MCF 10A (cell line): ENCODE data around the gene SIRT4. TPM values are rescaled to one million over a fixed set of nuclear protein-coding genes. Genes with fewer than 3 reads are reported as not detected.
"Not testable (repeated sequence)": the region's sequence is repeated elsewhere in the genome, so short reads cannot be mapped to it uniquely, and the experiment has no call there.

ENCODE experiments used
- Bru-seq: library from RNA; stranded (reverse); fragments of 400-500 nt; gene quantifications from one replicate; lab custom pipeline; 2021; lab: Mats Ljungman, UMichigan
- BruChase-seq, 2 experiments: library from RNA; stranded (reverse); fragments of 400-500 nt; gene quantifications; one replicate each; lab custom pipeline; 2021; lab: Mats Ljungman, UMichigan
- BruUV-seq: library from RNA; stranded (reverse); fragments of 400-500 nt; replicated peaks from 2 replicates; lab custom pipeline; 2021; lab: Mats Ljungman, UMichigan
- CTCF ChIA-PET: fragments of 300-600 bp; sonication (Branson Sonifier 250); formaldehyde crosslinking; extraction: SDS; loops from one replicate; lab custom pipeline; 2021; ENCODE audit warnings: antibody characterized with exemption, inconsistent platforms; lab: Yijun Ruan, JAX
- POLR2A ChIA-PET: fragments of 300-600, 350-650 bp; sonication (Branson Sonifier 250); formaldehyde crosslinking; extraction: SDS; loops from one replicate; lab custom pipeline; 2020; ENCODE audit warnings: antibody characterized with exemption, inconsistent platforms; lab: Yijun Ruan, JAX
- DNase-seq: peaks from one replicate; pipeline ENCODE4 v3.0.0-alpha.2; 2018; ENCODE audit not compliant: unreplicated experiment
- H3K27ac Mint-ChIP-seq: one replicate; pipeline ENCODE4 v1.8.0; 2022; ENCODE audit warnings: mild to moderate bottlenecking, low read depth, mixed read lengths; ENCODE audit not compliant: unreplicated experiment
- H3K27me3 Mint-ChIP-seq: one replicate; pipeline ENCODE4 v1.8.0; 2022; ENCODE audit warnings: mixed read lengths; ENCODE audit not compliant: insufficient read depth, unreplicated experiment
- H3K36me3 Mint-ChIP-seq: one replicate; pipeline ENCODE4 v1.8.0; 2022; ENCODE audit warnings: mild to moderate bottlenecking, moderate library complexity, mixed read lengths; ENCODE audit not compliant: insufficient read depth, unreplicated experiment
- H3K4me1 Mint-ChIP-seq: one replicate; pipeline ENCODE4 v1.8.0; 2022; ENCODE audit warnings: mixed read lengths; ENCODE audit not compliant: insufficient read depth, unreplicated experiment
- H3K4me3 Mint-ChIP-seq: one replicate; pipeline ENCODE4 v1.8.0; 2022; ENCODE audit warnings: mild to moderate bottlenecking, moderate library complexity, mixed read lengths; ENCODE audit not compliant: unreplicated experiment
- H3K9me3 Mint-ChIP-seq: one replicate; pipeline ENCODE4 v1.8.0; 2022; ENCODE audit warnings: mixed read lengths; ENCODE audit not compliant: unreplicated experiment
- intact Hi-C: fragments of 100-400 bp; cut with micrococcal nuclease; formaldehyde crosslinking; loops from 2 replicates; pipeline ENCODE4 v1.14.1; 2022
- long read RNA-seq: library from polyadenylated mRNA; stranded (forward); transcript quantifications from one replicate; pipeline ENCODE4 v2.0.0, GENCODE V29; 2022
- total RNA-seq: library from RNA; stranded (reverse); gene quantifications from 2 replicates; pipeline ENCODE4 v1.2.3, GENCODE V29; 2022
- TF ChIP-seq, protein P1 (sequence below): fragments of 200-600 bp; IDR thresholded peaks from one replicate; pipeline ENCODE4 v1.8.0; 2022; ENCODE audit warnings: antibody characterized with exemption, mild to moderate bottlenecking; ENCODE audit not compliant: unreplicated experiment

SIRT4 gene, protein sequence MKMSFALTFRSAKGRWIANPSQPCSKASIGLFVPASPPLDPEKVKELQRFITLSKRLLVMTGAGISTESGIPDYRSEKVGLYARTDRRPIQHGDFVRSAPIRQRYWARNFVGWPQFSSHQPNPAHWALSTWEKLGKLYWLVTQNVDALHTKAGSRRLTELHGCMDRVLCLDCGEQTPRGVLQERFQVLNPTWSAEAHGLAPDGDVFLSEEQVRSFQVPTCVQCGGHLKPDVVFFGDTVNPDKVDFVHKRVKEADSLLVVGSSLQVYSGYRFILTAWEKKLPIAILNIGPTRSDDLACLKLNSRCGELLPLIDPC
- 0.61 TPM in 1 of 2 replicates, not detected in the other for total RNA-seq
- Bru-seq, nascent RNA = percentile 23 among the genes with signal in this experiment
- BruChase-seq, experiment 1, labeled RNA remaining after a 6-hour chase = percentile 11 among the genes with signal in this experiment
- percentile 21 among the genes with signal in this experiment for BruChase-seq, experiment 2, labeled RNA remaining after a 2-hour chase
- long read RNA-seq = 0 reads

DNA sequence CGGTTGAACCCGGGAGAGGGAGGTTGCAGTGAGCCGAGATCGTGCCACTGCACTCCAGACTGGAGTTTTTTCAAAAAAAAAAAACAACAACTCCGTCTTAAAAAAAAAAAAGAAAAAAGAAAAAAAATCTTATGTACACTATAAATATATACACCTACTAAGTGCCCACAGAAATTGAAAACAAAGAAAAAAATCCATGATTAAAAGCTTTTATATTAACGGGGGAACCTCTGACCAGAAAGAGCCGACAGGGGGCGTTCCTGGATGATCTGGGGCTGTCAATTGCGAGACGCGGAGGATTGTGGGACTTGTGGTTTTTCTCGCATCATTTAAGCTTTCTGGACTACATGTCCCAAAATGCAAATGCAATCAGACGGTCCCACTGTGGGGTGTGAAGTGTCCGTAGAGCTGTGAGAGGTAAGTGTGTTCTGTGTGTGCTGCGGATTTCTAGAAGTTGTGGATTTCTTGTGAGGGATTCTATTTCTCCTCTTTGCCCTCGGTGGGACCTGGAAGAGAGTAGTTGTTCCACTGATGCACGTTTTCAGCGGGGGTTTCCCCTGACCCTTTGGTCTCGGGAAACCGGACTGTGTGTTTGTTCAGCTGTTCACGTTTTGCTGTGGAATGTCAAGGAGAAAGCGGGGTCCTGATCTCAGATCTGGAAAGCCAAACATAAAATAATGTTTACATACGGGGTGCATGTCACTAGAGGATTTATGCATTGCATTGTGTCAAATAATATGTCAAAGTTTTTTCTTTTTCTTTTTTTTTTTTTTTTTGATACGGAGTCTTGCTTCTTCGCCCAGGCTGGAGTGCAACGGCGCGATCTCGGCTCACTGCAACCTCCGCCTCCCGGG lies at the start of gene SIRT4:
Gene SIRT4 (plus strand): TSS at position 360 of the 854 bp plus-strand sequence. CDS start 1,241 bp downstream, outside the sequence.
- H3K9me3 Mint-ChIP-seq = no peaks in the 10 kb centered on the region
- no peaks in the 10 kb centered on the region for H3K27me3 Mint-ChIP-seq
- H3K36me3 Mint-ChIP-seq = peaks cover 5% of the 10 kb centered on the region
- BruUV-seq = no TSS peak
- ChIA-PET CTCF (interaction anchor here (0.6 to 3.8 kb wide), 17 partner anchors 9 to 203 kb away, joined by 3 to 64 read pairs (median 3); partner anchors contain the start of gene RNU4-1), POLR2A (interaction anchor here (1.0 to 3.3 kb wide), 11 partner anchors 10 to 227 kb away, joined by 3 to 78 read pairs (median 4); partner anchors contain the start of genes COQ5, DYNLL1, RNU4-1 and RNU4-2)
- intact Hi-C loops = loop anchor here (1.0 kb wide), 1 partner anchor 9 kb away; the partner anchor contains the start of gene RNU4-1
- DNase-seq = peak; percentile 96
- TF ChIP-seq, protein P1, sequence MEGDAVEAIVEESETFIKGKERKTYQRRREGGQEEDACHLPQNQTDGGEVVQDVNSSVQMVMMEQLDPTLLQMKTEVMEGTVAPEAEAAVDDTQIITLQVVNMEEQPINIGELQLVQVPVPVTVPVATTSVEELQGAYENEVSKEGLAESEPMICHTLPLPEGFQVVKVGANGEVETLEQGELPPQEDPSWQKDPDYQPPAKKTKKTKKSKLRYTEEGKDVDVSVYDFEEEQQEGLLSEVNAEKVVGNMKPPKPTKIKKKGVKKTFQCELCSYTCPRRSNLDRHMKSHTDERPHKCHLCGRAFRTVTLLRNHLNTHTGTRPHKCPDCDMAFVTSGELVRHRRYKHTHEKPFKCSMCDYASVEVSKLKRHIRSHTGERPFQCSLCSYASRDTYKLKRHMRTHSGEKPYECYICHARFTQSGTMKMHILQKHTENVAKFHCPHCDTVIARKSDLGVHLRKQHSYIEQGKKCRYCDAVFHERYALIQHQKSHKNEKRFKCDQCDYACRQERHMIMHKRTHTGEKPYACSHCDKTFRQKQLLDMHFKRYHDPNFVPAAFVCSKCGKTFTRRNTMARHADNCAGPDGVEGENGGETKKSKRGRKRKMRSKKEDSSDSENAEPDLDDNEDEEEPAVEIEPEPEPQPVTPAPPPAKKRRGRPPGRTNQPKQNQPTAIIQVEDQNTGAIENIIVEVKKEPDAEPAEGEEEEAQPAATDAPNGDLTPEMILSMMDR = peak; percentile 64
- peaks cover 5% of the 10 kb centered on the region for H3K4me1 Mint-ChIP-seq
- H3K4me3 Mint-ChIP-seq = peak within 1 kb of the TSS; percentile 97
- peak within 1 kb of the TSS; percentile 88 for H3K27ac Mint-ChIP-seq

DNA sequence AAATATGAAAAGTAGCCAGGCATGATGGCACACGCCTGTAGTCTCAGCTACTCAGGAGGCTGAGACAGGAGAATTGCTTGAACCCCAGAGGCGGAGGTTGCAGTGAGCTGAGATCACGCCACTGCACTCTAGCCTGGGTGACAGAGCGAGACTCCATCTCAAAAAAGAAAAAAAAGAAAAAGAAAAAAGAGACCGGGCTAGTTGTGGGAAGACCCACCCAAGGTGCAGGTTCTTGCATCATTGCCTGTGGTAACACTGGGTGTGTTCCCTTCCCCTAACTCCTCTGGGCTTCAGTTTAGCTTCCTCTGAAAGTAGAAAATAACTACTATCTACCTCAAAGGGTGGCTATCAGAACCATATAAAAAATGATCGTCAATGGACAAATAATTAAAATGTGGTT lies 48.8 kb upstream of the SIRT4 start:
- H3K36me3 Mint-ChIP-seq = peaks cover 26% of the 10 kb centered on the region
- H3K9me3 Mint-ChIP-seq, BruUV-seq, H3K27me3 Mint-ChIP-seq, intact Hi-C loops: not testable (repeated sequence)
- ChIA-PET CTCF (interaction anchor here (1.3 to 24.9 kb wide), 3 partner anchors 13 to 24 kb away, joined by 4 to 336 read pairs (median 71); partner anchors contain the start of gene PXN), POLR2A (interaction anchor here (0.7 to 21.6 kb wide), 8 partner anchors 7 to 256 kb away, joined by 3 to 511 read pairs (median 8); partner anchors contain the start of genes COX6A1, PXN, RAB35 and RNU4-1)
- H3K4me3 Mint-ChIP-seq = peak overlapping the region; percentile 35
- H3K27ac Mint-ChIP-seq = peak overlapping the region; percentile 79
- H3K4me1 Mint-ChIP-seq = peaks cover 68% of the 10 kb centered on the region
- DNase-seq = peak; percentile 66

DNA sequence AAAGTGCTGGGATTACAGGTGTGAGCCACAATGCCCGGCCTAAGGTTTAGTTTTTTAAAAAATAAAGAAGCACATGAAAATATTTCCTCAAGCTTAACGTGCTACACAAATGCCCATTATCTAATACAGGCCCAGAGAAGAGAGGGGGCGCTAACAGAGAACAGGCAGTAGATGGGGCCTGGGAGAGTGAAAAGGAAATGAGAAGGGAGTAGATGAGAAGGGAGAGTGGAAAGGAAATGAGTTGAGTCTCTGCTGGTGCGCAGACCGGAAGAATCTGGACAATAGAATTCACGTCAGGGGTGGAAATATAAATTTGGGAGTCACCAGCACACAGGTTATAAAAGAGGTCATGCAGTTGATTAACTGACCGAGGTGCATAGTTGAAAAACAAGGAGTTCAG lies 47.3 kb upstream of the SIRT4 start:
- BruUV-seq = no TSS peak
- DNase-seq = no peak
- CTCF ChIA-PET = interaction anchor here (0.6 to 24.9 kb wide), 3 partner anchors 10 to 26 kb away, joined by 3 to 336 read pairs (median 71); no protein-coding TSS in a partner anchor
- H3K36me3 Mint-ChIP-seq = peaks cover 32% of the 10 kb centered on the region
- no peaks in the 10 kb centered on the region for H3K9me3 Mint-ChIP-seq
- POLR2A ChIA-PET = interaction anchor here (3.1 to 21.6 kb wide), 4 partner anchors 6 to 53 kb away, joined by 24 to 549 read pairs (median 366); partner anchors contain the start of genes PXN and RPLP0
- H3K4me3 Mint-ChIP-seq = no peak overlapping the region
- TF ChIP-seq, protein P1 = no peak
- no peaks in the 10 kb centered on the region for H3K27me3 Mint-ChIP-seq
- peaks cover 58% of the 10 kb centered on the region for H3K4me1 Mint-ChIP-seq
- H3K27ac Mint-ChIP-seq = no peak overlapping the region
- intact Hi-C loops = no loop called here
